GM23338 (cell line): ENCODE measurements around the gene ZNF775.

ENCODE experiments used
- CTCF ChIP-seq, 2 experiments: fragments of 200-600 bp in 1 of 2; sonication (generic) in 1 of 2; conservative IDR thresholded peaks; 2 replicates each; pipeline versions ENCODE4 v1.5.1 to v1.6.1; 2016 to 2017; ENCODE audit warnings: antibody characterized with exemption in 2 of 2, low read depth in 2 of 2, mild to moderate bottlenecking in 2 of 2, moderate library complexity in 1 of 2
- EZH2phosphoT487 ChIP-seq: fragments of 200-600 bp; sonication (generic); IDR thresholded peaks from one replicate; pipeline ENCODE4 v1.8.1; 2018; ENCODE audit warnings: antibody characterized with exemption; ENCODE audit not compliant: unreplicated experiment
- JUNB ChIP-seq: IDR thresholded peaks from one replicate; pipeline ENCODE4 v1.6.1; 2016; ENCODE audit warnings: antibody characterized with exemption; ENCODE audit not compliant: unreplicated experiment
- NANOG ChIP-seq: IDR thresholded peaks from 2 replicates; pipeline ENCODE4 v1.6.1; 2016; ENCODE audit warnings: antibody characterized with exemption, borderline replicate concordance
- POLR2AphosphoS5 ChIP-seq: IDR thresholded peaks from 2 replicates; pipeline ENCODE4 v1.6.1; 2016; ENCODE audit warnings: antibody characterized with exemption, low read depth
- ZNF331 ChIP-seq: fragments of 250-450 bp; sonication (Bioruptor Pico); IDR thresholded peaks from 2 replicates; pipeline ENCODE4 v1.5.0; 2020; ENCODE audit warnings: low read depth, mild to moderate bottlenecking, moderate library complexity

- no peak for TF ChIP-seq CTCF (conservative IDR thresholded peaks at IDR 0.05; ENCODE audit: low read depth in 2 of 2)
- TF ChIP-seq POLR2AphosphoS5 = peak; percentile 50
- TF ChIP-seq NANOG = no peak
- TF ChIP-seq JUNB = no peak
- no peak for TF ChIP-seq EZH2phosphoT487
- TF ChIP-seq ZNF331 (CRISPR knock-in tag) = no peak
Measured at GRCh38 chr7:150368096-150368883, 10.8 kb upstream of the ZNF775 start, which contains the start of gene REPIN1.
